ENCODE results near the gene ARL13B. TPM values are rescaled to one million over a fixed set of nuclear protein-coding genes. Genes with fewer than 3 reads are reported as not detected.

The ARL13B gene
- total and polyA plus RNA-seq, 2 of the 8 experiments (the other 6 are each of a cell fraction or from before 2014, with no cell fraction given): 1.5 to 12.7 TPM

GRCh38 chr3:94061297-94061696, 81.3 kb downstream of the ARL13B start:
- no peak overlapping the region; a peak in 1 of 4 replicates for H3K4me2 ChIP-seq (ENCODE audit: insufficient read depth in 1 of 2, low read depth in 2 of 2, low read length in 2 of 2)

More at GRCh38 chr3:94061297-94061696, 81.3 kb downstream of the ARL13B start:
- H3K56ac ChIP-seq (replicated peaks; ENCODE audit: insufficient read length, low read depth, low read length): no peak overlapping the region
- H2BK12ac ChIP-seq (ENCODE audit: low read depth, low read length): no peak overlapping the region
- ChIA-PET POLR2A (ENCODE audit: partially characterized antibody) (no interaction called here), CTCF (ENCODE audit: partially characterized antibody) (interaction anchor here (2.6 kb wide), 1 partner anchor 47 kb away, joined by 11 read pairs; no protein-coding TSS in a partner anchor)
- H4K5ac ChIP-seq (ENCODE audit: insufficient read length, low read depth, low read length): no peak overlapping the region
- no peak overlapping the region for H2BK120ac ChIP-seq (replicated peaks; ENCODE audit: low read depth, low read length)
- H3K27me3 ChIP-seq (replicated peaks in 1 of 4; ENCODE audit: control insufficient read depth in 3 of 4, extremely low read depth in 1 of 4, insufficient read depth in 3 of 4, low read length in 3 of 4): no peaks in the 10 kb centered on the region
- H3K23ac ChIP-seq (ENCODE audit: insufficient read length): no peak overlapping the region
- H3K4me3 ChIP-seq (ENCODE audit: extremely low read depth in 1 of 4, insufficient read depth in 2 of 4, low read depth in 3 of 4, low read length in 4 of 4): no peak overlapping the region
- no peaks in the 10 kb centered on the region for H3K36me3 ChIP-seq (ENCODE audit: control insufficient read depth in 2 of 4, insufficient read depth in 4 of 4, low read length in 3 of 4)
- no peak overlapping the region for H2BK20ac ChIP-seq (ENCODE audit: low read length)
- H3K27ac ChIP-seq (ENCODE audit: low read depth, low read length): no peak overlapping the region
- no peaks in the 10 kb centered on the region for H3K9me3 ChIP-seq (ENCODE audit: insufficient read depth in 2 of 2, low read depth in 1 of 2, low read length in 1 of 2)
- H3K4me1 ChIP-seq (replicated peaks in 1 of 4; ENCODE audit: control insufficient read depth in 3 of 4, insufficient read depth in 4 of 4, low read length in 3 of 4): peaks cover 0 to 2% (median 0%) of the 10 kb centered on the region in 4 experiments; a peak in 2 of 7 replicates
- WGBS, 2 experiments (ENCODE audit: extremely low coverage in 1 of 2, insufficient coverage in 1 of 2, insufficient read length in 1 of 2, insufficient replicate concordance in 2 of 2, low coverage in 1 of 2, low lambda C conversion rate in 2 of 2, missing lambda C conversion rate in 1 of 2): 94% methylated on average over 13 of the region's 13 CpGs; no CpG with 5 or more reads in 1 of the 2 experiments
- no peak overlapping the region for H2BK5ac ChIP-seq (ENCODE audit: low read depth, low read length)
- no peak overlapping the region for H2AFZ ChIP-seq (ENCODE audit: low read length)
- no peak for DNase-seq (ENCODE audit: low read depth in 1 of 2, low spot score in 2 of 2)
- no peaks in the 10 kb centered on the region; the same call in 1 of the 2 replicates for H3K79me1 ChIP-seq (ENCODE audit: low read depth, low read length)
- H2BK15ac ChIP-seq (ENCODE audit: low read length): no peak overlapping the region
- H3K18ac ChIP-seq (ENCODE audit: extremely low read depth, low read length): no peak overlapping the region
- peaks cover 0 to 4% of the 10 kb centered on the region in 2 experiments; a peak in 1 of 4 replicates for H3K79me2 ChIP-seq (ENCODE audit: control insufficient read depth in 1 of 2, insufficient read depth in 2 of 2, low read length in 2 of 2)
- no peak overlapping the region for H2AK5ac ChIP-seq (ENCODE audit: low read depth, low read length)
- H4K8ac ChIP-seq (ENCODE audit: extremely low read depth, insufficient read depth, low read length): no peak overlapping the region
- peaks cover 7% of the 10 kb centered on the region; the same call in 1 of the 2 replicates for H3K23me2 ChIP-seq (ENCODE audit: low read depth, low read length)
- H4K20me1 ChIP-seq (replicated peaks in 1 of 2; ENCODE audit: control insufficient read depth in 1 of 2, insufficient read depth in 2 of 2, low read length in 2 of 2): no peaks in the 10 kb centered on the region
- no peak overlapping the region for H3K4ac ChIP-seq (replicated peaks; ENCODE audit: insufficient read length, low read depth, low read length)
- no peak for FAIRE-seq
- no peak overlapping the region for H3K14ac ChIP-seq (ENCODE audit: insufficient read length)
- no peak overlapping the region for H4K91ac ChIP-seq (replicated peaks; ENCODE audit: insufficient read length, low read length)
- no peak overlapping the region for H3K9ac ChIP-seq (replicated peaks in 1 of 4; ENCODE audit: extremely low read depth in 1 of 4, low read depth in 3 of 4, low read length in 3 of 4)
